ENCODE measurements around the gene CCDC87. TPM values are rescaled to one million over a fixed set of nuclear protein-coding genes. Genes with fewer than 3 reads are reported as not detected.

The CCDC87 gene
- total RNA-seq, 1 experiment from 2014 or later: 1.1 TPM

DNA sequence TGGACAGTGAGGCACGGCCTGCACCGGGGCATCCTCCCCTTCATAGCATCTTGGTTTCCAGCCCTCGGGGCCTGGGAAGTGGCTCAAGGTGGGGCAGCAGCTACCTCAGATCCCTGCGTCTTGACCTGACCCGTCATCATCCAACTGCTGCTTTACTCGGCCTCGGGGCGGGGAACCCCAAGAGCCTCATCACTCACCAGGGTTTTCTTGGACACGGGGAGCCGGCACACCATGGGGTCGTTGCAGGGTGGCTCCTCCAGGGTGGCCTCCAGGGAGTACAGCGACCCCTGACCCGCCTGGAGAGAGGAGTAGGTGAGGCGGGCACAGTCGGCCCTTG lies 25.1 kb downstream of the CCDC87 start:
- Histone ChIP-seq H2BK15ac (ENCODE audit: low read depth, low read length) (no peak overlapping the region), H4K91ac (ENCODE audit: insufficient read length, low read depth, low read length) (no peak overlapping the region), H3K18ac (ENCODE audit: insufficient read length, low read depth, low read length) (no peak overlapping the region), H3K79me2 (ENCODE audit: insufficient read depth, low read length) (no peaks in the 10 kb centered on the region), H2BK20ac (ENCODE audit: low read depth, low read length, poor library complexity, severe bottlenecking) (no peak overlapping the region), H2AFZ (ENCODE audit: low read length) (no peak overlapping the region), H2AK5ac (ENCODE audit: insufficient read length, low read length) (no peak overlapping the region), H3K27ac (ENCODE audit: insufficient read length, low read depth, low read length) (no peak overlapping the region), H4K5ac (ENCODE audit: insufficient read length, low read depth, low read length) (no peak overlapping the region), H3K4me1 (ENCODE audit: insufficient read depth, low read length) (peaks cover 11% of the 10 kb centered on the region), H3K9me3 (ENCODE audit: control insufficient read depth, low read depth, low read length) (no peaks in the 10 kb centered on the region), H3T11ph (ENCODE audit: low read length) (no peak overlapping the region), H3K56ac (ENCODE audit: insufficient read length, low read depth, low read length) (no peak overlapping the region), H3K79me1 (ENCODE audit: insufficient read depth, low read depth, low read length, poor library complexity, severe bottlenecking) (no peaks in the 10 kb centered on the region), H3K4me2 (ENCODE audit: insufficient read depth, insufficient read length, low read length) (no peak overlapping the region), H3K23ac (ENCODE audit: insufficient read length, low read depth, low read length) (no peak overlapping the region), H4K20me1 (ENCODE audit: control insufficient read depth, insufficient read depth, insufficient read length) (no peaks in the 10 kb centered on the region), H2BK12ac (ENCODE audit: insufficient read length, low read depth, low read length) (no peak overlapping the region), H2BK5ac (ENCODE audit: insufficient read length, low read length) (no peak overlapping the region), H2BK120ac (ENCODE audit: low read depth, low read length, poor library complexity, severe bottlenecking) (no peak overlapping the region), H3K4ac (ENCODE audit: low read depth, low read length) (no peak overlapping the region), H4K8ac (replicated peaks; ENCODE audit: insufficient read length, low read depth, low read length) (no peak overlapping the region), H3K14ac (ENCODE audit: insufficient read depth, low read length) (no peak overlapping the region), H3K9ac (ENCODE audit: extremely low read depth, insufficient read length, low read length) (no peak overlapping the region), H3K27me3 (ENCODE audit: insufficient read depth, low read length) (no peaks in the 10 kb centered on the region), H3K23me2 (ENCODE audit: insufficient read length, low read depth, low read length, poor library complexity, severe bottlenecking) (no peaks in the 10 kb centered on the region)
- Mint-ChIP-seq H3K4me1 (peaks cover 24 to 30% of the 10 kb centered on the region in 2 experiments), H3K36me3 (ENCODE audit: insufficient read depth in 1 of 3, low read depth in 3 of 3) (peaks cover 0 to 23% (median 9%) of the 10 kb centered on the region in 3 experiments; a peak in 6 of 7 replicates), H3K27ac (no peak overlapping the region), H3K9me3 (peaks cover 3 to 8% of the 10 kb centered on the region in 2 experiments; a peak in 3 of 5 replicates), H3K27me3 (ENCODE audit: low read depth) (peaks cover 2% of the 10 kb centered on the region), H3K4me3 (no peak overlapping the region)
- WGBS (ENCODE audit: extremely low coverage, insufficient read length, low lambda C conversion rate): no CpG with 5 or more reads among the region's 15 CpGs
- TF ChIP-seq, protein P1, sequence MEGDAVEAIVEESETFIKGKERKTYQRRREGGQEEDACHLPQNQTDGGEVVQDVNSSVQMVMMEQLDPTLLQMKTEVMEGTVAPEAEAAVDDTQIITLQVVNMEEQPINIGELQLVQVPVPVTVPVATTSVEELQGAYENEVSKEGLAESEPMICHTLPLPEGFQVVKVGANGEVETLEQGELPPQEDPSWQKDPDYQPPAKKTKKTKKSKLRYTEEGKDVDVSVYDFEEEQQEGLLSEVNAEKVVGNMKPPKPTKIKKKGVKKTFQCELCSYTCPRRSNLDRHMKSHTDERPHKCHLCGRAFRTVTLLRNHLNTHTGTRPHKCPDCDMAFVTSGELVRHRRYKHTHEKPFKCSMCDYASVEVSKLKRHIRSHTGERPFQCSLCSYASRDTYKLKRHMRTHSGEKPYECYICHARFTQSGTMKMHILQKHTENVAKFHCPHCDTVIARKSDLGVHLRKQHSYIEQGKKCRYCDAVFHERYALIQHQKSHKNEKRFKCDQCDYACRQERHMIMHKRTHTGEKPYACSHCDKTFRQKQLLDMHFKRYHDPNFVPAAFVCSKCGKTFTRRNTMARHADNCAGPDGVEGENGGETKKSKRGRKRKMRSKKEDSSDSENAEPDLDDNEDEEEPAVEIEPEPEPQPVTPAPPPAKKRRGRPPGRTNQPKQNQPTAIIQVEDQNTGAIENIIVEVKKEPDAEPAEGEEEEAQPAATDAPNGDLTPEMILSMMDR (conservative IDR thresholded peaks at IDR 0.05): no peak
- DNase-seq: no peak

Measured in H9 (cell line).